GM21786 (cell line): ENCODE measurements around the gene TACO1.

Experiments
- ATAC-seq: cut with Tn5 transposase; IDR thresholded peaks from one replicate; pipeline ENCODE4 v1.9.1; 2021; ENCODE audit not compliant: unreplicated experiment

Gene TACO1

DNA sequence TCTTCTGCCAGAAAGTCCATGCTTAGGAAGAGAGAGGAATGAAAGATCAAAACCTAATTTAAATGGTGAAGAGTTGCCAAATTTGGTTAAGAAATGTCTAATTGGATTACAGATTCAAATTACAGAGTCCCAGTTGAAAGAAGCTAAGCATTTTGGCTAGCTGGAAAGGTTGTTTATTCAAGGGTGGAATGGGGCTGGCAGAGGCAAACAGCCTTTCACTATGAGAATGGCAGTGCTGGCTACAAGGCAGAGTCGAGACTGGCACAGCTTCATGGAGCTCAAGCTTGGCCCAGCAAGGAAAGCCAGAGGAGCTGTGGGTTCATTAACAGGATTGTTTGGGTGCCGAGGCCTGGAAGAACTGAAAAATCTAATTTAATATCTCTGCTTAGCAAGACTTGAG, 35.1 kb downstream of the TACO1 start:
- no peak for ATAC-seq

DNA sequence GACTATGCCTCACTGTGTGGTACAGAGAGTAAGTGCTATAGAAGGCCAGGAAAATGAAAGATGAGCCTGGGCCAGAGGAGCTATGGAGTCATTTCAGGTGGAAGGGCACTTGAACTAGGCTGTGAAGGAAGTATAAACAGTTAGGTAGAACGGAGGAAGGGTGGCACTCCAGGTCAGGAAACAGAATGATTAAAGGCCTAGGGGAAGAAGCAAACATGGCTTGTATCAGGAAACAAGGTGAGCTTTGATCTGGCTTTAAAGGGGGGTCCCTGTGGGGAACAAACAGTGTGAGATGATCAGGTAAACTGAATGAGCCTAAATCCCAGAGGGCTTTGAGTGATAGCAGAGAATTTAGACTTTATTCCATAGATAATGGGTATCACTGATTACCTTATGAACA, 38.4 kb downstream of the TACO1 start:
- ATAC-seq: no peak

DNA sequence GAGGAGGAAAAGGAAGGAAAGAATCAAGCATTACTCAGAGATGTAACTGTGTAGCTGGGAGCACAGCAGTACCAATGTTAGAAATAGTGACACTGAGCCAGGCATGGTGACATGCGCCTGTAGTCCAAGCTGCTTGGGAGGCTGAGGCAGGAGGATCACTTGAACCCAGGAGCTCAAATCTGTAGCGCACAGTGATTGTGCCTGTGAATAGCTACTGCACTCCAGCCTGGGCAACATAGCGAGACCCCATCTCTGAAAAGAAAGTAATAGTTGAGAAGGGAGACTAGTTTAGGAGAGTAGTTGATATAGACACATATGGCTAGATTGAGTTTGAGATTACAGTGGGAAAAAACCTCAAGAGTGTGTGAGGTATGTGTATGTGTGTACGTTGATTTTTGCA, 39.3 kb downstream of the TACO1 start:
- no peak for ATAC-seq

DNA sequence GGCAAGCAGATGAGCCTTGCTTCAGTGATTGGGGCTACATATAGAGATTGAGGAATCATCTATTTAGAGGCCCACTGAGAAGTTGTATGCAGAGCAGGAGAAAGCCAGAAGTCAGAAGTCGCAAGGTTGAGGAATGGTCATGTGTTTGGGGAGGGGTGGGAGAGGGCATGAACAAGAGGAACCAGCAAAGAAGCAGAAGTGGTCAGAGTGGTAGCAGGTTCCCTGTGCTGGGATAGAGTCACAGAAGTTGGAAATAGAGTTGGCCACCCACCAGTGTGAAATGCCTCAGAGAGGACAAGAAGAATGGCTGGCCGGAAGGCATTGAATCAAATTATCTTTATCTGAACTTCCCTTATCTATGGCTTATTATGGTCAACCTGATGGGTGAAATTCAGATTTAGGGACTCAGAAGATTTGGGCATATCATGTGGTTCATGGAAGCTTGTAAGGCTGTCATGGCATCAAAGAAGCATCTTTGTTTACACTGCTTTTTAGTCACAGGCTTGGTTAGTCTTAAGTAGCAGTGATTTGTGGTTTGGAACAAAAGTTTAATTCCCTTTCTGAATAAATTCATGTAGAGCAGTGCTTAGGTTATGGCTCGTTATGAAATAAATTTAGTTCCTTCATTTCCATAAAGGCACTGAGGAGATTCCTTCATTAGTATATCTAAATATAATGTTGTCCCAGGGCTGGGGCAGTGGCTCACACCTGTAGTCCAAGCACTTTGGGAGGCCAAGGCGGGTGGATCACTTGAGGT, 41.2 kb downstream of the TACO1 start:
- no peak for ATAC-seq

DNA sequence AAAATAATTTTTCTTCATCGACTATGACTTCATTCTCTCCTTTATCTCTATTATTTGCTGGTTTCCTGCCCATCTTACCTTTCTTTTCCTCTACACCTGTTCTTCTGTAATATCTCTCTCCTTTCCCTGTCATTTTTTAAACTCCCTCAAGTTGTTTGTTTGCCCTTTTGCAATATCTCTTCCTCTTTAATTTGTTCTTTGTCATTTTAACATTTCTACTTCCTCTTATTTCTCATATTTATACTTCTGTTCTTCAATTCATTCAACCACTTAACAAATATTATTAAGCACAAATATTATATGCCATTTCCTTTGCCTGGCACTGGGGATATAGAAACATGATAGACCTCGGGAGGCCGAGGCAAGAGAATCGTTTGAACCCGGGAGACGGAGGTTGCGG, 44.2 kb downstream of the TACO1 start:
- no peak for ATAC-seq

DNA sequence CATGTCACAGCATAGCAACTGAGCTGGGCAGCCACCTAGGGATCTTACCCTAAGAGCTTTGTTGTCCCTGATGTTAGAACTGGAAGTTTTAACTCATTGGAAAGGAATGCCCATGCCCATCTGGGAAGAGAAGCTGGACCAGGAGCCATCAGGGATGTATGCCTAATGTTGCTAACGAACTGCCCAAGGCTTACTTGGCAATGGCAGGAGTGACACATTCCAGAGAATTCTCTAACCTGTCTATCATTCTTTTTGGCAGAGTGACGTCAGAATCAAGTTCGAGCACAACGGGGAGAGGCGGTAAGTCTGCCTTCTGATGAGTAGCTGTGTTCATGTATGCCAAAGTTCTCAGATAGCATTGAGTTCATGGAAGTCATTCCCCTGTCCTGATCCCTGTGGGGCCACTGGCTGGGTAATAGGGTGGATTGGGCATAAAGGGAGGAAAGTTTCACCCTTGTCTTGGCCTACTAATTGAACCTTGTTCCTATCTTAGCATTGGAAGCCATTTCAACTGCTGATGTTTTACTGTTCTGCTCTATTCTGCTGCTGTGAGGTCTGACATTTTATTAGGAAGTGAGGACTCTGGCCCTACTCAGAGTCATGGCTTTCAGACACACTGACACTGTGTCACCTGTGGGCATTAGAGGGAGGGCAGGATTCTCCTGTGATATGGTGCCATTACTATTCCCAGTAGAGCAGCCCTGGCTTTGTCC, 45.2 kb downstream of the TACO1 start:
- peak; percentile 45 for ATAC-seq

DNA sequence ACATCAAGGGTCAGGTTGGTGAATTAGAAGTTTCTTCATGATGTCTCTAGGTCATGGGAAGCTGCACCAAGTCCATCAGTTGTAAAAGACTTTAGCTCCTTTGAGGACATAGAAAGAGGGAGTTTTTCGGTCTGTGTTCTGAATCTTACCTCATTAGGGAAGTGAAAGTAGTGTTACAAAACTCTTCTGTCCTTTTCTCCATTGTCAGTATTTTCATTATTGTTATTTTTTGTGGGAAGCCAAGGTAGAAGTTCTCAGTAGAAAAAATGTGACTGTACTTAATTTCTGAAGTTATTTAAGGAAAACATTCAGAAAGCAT, 45.8 kb downstream of the TACO1 start:
- peak; percentile 91 for ATAC-seq

DNA sequence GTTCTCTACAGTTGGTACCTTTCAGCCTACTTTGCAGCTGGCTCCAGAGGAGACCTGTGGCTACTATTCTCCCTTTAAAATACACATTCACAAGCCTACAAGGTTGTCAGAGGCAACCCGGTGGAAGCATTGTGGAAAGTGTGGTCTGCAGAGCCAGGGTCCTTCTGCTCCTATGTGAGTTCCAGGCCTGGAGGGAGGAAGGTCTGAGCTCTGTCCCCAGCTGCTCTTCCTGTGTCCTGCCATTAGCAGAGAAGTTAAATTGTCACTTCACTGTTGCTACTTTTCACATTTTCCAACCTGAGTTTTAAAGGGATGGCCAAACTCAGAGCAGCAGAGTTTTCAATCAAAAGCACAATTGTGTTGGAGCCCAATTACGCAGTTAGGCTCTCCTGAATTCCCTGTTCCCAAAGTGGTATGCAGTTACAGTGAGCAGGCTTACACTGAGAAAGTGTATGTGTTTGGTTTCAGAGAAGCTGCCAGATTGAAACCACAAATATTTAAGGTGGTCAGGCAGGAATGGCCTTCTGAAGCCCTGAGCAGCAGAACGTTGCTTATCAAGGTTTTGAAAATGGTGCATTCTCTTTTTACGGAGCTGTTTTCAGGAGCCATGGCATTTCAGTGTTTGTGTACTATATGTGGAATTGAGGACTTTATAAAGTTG, 46.5 kb downstream of the TACO1 start:
- no peak for ATAC-seq

DNA sequence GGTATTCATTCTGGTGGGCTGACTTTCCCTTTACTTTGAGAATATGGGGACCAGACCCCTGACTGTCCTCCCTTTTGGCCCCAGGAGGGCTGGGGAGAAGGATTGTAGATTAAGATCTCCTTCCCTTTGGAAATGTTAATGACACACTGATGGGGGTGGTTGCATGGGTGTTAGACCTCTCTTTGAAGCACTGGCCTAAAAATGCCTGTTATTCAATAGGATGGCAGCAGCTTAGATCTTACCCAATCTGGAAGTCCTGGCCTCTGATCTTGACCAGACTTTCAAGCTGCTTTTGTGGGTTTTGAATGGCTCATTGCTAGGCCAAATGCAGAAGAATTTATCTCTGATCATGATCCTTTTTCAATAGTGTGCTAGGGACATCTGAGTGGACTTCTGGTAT, 47.2 kb downstream of the TACO1 start:
- ATAC-seq: no peak

DNA sequence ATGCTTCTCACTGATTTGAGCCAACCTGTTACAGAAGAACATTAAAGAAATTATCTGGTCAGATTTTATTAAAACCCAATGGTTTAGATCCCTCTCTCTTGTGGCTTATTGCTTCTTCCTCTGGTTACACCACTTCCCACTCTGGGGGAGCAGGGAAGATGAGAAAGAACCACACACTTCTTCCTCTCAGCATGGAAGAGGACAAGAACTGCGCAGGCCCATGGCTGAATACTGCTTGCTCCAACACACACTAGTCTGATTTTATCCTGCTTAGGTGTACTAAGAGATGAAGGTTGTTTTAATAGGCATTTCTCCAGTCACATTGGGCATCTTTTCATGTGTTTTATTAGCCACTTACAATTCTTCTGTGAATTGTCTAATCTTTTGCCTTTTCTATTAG, 49.1 kb downstream of the TACO1 start:
- no peak for ATAC-seq

DNA sequence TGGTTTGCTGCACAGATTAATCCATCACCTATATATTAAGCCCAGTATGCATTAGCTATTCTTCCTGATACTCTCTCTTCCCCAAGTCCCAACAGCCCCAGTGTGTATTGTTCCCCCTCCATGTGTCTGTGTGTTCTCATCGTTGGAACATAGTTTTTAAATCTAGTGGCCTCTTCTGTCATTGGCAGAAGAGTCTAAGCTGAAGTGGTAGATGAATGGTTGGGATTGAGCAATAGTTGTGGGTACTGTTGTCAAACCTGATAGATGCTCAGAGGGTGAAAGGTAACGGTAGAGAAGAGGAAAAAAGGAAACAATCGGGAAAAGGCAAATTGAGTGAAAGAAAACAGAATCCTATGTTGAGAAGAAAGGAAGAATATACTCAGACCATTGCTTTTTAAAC, 51.4 kb downstream of the TACO1 start:
- no peak for ATAC-seq

DNA sequence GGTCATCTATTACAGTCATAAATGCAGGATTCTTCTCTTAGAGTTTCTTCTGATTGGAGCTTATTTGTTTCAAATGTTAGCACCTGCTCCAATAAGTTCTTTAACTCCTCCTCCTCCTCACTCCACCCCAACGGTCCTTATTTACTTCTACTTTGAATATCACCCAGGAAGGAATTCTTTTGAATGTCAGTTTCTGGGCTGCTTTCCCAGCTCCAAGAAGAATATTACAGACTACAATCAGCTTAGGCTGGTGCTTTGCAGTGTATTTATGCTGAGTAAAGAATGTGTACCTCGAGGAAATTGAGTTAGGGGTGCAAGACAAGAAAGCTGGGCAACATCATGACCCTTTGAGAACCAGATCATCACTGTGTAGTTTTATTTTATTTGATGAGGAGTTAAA, 52.4 kb downstream of the TACO1 start:
- no peak for ATAC-seq

DNA sequence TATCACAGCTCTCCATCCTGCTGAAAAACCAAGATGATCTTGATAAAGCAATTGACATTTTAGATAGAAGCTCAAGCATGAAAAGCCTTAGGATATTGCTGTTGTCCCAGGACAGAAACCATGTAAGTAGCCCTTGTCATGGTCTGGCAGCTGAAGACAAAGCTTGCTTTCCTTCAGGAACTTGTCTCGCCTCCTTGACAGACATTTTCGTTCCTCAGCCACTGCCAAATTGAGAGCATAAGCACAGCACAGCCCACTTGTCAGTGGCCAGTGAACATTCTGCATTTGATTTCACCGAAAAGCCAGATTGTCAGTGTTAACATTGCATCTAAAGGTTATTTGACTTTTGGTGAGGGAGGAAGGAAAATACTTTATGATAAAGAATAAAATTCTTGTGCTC, 57.1 kb downstream of the TACO1 start:
- no peak for ATAC-seq
